Measurements from ENCODE around the gene CD1B.
"Not testable (repeated sequence)": the region's sequence is repeated elsewhere in the genome, so short reads cannot be mapped to it uniquely, and the experiment has no call there.

The CD1B gene

GRCh38 chr1:158327481-158327880 lies 3.9 kb downstream of the CD1B start:
- FAIRE-seq, result no peak

- FAIRE-seq, result no peak
Measured at GRCh38 chr1:158324395-158324794, 6.9 kb downstream of the CD1B start.

GRCh38 chr1:158323866-158324265 lies 7.5 kb downstream of the CD1B start:
- FAIRE-seq, result no peak

- FAIRE-seq, result no peak
Measured at GRCh38 chr1:158311066-158311465, 20.3 kb downstream of the CD1B start.

GRCh38 chr1:158310623-158311022 lies 20.7 kb downstream of the CD1B start:
- no peak for FAIRE-seq

- FAIRE-seq, result no peak
Measured at GRCh38 chr1:158295791-158296190, 35.5 kb downstream of the CD1B start.

- FAIRE-seq, result no peak
Measured at GRCh38 chr1:158290321-158290844, 40.9 kb downstream of the CD1B start.

- FAIRE-seq, result no peak
Measured at GRCh38 chr1:158289811-158290210, 41.5 kb downstream of the CD1B start, which contains the start of gene CD1C. Gene CD1C (plus strand): TSS chr1:158289923. CDS start chr1:158290065, 142 bp downstream.

- FAIRE-seq, result no peak
Measured at GRCh38 chr1:158286941-158287346, 44.4 kb downstream of the CD1B start.

GRCh38 chr1:158286487-158286886 lies 44.8 kb downstream of the CD1B start:
- FAIRE-seq, result no peak

- no peak for FAIRE-seq
Measured at GRCh38 chr1:158285756-158286241, 45.5 kb downstream of the CD1B start.

GRCh38 chr1:158283965-158284364 lies 47.4 kb downstream of the CD1B start:
- no peak for FAIRE-seq

GRCh38 chr1:158282421-158282820 lies 48.9 kb downstream of the CD1B start:
- not testable (repeated sequence) for FAIRE-seq

Measured in islet of Langerhans (tissue), 1 donor.